ENCODE measurements around the gene BLOC1S5. TPM values are rescaled to one million over a fixed set of nuclear protein-coding genes. Genes with fewer than 3 reads are reported as not detected.

BLOC1S5 gene
- total and polyA plus RNA-seq, 2 of the 13 experiments (the other 11 are each of a cell fraction or from before 2014, with no cell fraction given): 10.5 to 41.5 TPM

DNA sequence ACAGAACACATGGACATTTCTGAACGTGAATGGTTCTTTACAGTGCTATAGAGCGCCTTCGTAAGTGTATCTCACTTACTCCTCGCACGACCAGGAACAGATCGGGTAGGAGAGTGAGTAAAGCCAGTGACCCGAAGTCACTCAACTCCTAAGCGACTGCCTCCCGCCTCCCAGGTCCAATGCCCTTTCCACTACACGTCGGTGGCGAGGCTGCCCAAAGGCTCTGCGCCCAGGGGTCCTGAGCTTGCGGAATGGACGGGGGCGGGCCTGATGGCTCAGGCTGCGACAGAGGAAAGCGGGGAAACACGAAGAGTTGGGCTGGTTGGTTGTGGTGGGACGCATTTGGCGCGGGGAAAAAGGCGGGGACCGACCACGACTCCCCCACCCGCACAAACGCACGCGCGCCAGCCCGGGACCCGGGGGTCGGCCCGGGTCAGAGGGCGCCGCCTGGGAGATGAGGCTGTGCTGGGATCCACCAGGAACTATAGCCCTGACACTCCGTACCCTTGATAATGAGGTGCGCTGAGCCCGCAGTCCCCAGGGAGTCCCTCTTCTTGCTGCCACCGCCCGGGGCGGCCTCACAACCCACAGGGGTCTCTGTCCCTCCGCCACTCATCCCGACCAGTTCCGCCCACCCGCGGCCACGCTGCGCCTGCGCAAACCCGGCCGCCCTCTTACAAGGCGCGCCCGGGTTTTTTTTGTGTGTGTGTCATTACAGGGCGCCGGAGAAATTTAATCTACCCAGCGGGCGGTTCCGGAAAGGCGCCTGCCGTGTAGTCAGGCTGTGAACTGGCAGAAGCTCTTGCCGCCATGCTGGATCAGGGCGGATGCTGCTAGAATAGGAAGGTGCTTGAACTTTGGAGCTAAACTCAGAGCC lies at the start of gene BLOC1S5 (continued):
- TF ChIP-seq, protein P1, sequence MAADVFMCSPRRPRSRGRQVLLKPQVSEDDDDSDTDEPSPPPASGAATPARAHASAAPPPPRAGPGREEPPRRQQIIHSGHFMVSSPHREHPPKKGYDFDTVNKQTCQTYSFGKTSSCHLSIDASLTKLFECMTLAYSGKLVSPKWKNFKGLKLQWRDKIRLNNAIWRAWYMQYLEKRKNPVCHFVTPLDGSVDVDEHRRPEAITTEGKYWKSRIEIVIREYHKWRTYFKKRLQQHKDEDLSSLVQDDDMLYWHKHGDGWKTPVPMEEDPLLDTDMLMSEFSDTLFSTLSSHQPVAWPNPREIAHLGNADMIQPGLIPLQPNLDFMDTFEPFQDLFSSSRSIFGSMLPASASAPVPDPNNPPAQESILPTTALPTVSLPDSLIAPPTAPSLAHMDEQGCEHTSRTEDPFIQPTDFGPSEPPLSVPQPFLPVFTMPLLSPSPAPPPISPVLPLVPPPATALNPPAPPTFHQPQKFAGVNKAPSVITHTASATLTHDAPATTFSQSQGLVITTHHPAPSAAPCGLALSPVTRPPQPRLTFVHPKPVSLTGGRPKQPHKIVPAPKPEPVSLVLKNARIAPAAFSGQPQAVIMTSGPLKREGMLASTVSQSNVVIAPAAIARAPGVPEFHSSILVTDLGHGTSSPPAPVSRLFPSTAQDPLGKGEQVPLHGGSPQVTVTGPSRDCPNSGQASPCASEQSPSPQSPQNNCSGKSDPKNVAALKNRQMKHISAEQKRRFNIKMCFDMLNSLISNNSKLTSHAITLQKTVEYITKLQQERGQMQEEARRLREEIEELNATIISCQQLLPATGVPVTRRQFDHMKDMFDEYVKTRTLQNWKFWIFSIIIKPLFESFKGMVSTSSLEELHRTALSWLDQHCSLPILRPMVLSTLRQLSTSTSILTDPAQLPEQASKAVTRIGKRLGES (CRISPR knock-in tag; IDR thresholded peaks at IDR 0.05; ENCODE audit: borderline replicate concordance): peak; percentile 2; the same call in 1 of the 2 replicates
- TF ChIP-seq RARG (CRISPR knock-in tag; IDR thresholded peaks at IDR 0.05; ENCODE audit: low read depth): no peak
- no peak; the same call in 1 of the 2 replicates for TF ChIP-seq NR2F2 (IDR thresholded peaks at IDR 0.05; ENCODE audit: borderline replicate concordance, low read depth)
- TF ChIP-seq, protein P2, sequence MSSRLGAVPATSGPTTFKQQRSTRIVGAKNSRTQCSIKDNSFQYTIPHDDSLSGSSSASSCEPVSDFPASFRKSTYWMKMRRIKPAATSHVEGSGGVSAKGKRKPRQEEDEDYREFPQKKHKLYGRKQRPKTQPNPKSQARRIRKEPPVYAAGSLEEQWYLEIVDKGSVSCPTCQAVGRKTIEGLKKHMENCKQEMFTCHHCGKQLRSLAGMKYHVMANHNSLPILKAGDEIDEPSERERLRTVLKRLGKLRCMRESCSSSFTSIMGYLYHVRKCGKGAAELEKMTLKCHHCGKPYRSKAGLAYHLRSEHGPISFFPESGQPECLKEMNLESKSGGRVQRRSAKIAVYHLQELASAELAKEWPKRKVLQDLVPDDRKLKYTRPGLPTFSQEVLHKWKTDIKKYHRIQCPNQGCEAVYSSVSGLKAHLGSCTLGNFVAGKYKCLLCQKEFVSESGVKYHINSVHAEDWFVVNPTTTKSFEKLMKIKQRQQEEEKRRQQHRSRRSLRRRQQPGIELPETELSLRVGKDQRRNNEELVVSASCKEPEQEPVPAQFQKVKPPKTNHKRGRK (CRISPR knock-in tag; IDR thresholded peaks at IDR 0.05): no peak
- peak; percentile 32; the same call in 1 of the 2 replicates for TF ChIP-seq ZMYM2 (CRISPR knock-in tag; IDR thresholded peaks at IDR 0.05)
- TF ChIP-seq, protein P3, sequence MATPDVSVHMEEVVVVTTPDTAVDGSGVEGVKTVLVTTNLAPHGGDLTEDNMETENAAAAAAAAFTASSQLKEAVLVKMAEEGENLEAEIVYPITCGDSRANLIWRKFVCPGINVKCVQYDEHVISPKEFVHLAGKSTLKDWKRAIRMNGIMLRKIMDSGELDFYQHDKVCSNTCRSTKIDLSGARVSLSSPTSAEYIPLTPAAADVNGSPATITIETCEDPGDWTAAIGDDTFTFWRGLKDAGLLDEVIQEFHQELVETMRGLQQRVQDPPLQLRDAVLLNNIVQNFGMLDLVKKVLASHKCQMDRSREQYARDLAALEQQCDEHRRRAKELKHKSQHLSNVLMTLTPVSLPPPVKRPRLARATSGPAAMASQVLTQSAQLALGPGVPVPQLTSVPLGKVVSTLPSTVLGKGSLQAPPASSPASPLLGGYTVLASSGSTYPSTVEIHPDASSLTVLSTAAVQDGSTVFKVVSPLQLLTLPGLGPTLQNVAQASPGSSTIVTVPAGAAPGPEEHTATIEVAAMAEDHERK (CRISPR knock-in tag; IDR thresholded peaks at IDR 0.05; ENCODE audit: low read depth): peak; percentile 58; the same call in 1 of the 2 replicates
- TF ChIP-seq, protein P4, sequence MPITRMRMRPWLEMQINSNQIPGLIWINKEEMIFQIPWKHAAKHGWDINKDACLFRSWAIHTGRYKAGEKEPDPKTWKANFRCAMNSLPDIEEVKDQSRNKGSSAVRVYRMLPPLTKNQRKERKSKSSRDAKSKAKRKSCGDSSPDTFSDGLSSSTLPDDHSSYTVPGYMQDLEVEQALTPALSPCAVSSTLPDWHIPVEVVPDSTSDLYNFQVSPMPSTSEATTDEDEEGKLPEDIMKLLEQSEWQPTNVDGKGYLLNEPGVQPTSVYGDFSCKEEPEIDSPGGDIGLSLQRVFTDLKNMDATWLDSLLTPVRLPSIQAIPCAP (CRISPR knock-in tag; IDR thresholded peaks at IDR 0.05; ENCODE audit: low read depth): no peak
- TF ChIP-seq, protein P5, sequence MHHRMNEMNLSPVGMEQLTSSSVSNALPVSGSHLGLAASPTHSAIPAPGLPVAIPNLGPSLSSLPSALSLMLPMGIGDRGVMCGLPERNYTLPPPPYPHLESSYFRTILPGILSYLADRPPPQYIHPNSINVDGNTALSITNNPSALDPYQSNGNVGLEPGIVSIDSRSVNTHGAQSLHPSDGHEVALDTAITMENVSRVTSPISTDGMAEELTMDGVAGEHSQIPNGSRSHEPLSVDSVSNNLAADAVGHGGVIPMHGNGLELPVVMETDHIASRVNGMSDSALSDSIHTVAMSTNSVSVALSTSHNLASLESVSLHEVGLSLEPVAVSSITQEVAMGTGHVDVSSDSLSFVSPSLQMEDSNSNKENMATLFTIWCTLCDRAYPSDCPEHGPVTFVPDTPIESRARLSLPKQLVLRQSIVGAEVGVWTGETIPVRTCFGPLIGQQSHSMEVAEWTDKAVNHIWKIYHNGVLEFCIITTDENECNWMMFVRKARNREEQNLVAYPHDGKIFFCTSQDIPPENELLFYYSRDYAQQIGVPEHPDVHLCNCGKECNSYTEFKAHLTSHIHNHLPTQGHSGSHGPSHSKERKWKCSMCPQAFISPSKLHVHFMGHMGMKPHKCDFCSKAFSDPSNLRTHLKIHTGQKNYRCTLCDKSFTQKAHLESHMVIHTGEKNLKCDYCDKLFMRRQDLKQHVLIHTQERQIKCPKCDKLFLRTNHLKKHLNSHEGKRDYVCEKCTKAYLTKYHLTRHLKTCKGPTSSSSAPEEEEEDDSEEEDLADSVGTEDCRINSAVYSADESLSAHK (CRISPR knock-in tag; IDR thresholded peaks at IDR 0.05; ENCODE audit: borderline replicate concordance): no peak
- no peak; the same call in 1 of the 2 replicates for TF ChIP-seq RBAK (CRISPR knock-in tag; IDR thresholded peaks at IDR 0.05)
- peak; percentile 98 for TF ChIP-seq NRL (CRISPR knock-in tag; IDR thresholded peaks at IDR 0.05; ENCODE audit: borderline replicate concordance)
- no peak for TF ChIP-seq ZNF616 (CRISPR knock-in tag; IDR thresholded peaks at IDR 0.05; ENCODE audit: low read depth)
- TF ChIP-seq ZNF614 (CRISPR knock-in tag; IDR thresholded peaks at IDR 0.05; ENCODE audit: borderline replicate concordance): peak; percentile 93
- TF ChIP-seq, protein P6, sequence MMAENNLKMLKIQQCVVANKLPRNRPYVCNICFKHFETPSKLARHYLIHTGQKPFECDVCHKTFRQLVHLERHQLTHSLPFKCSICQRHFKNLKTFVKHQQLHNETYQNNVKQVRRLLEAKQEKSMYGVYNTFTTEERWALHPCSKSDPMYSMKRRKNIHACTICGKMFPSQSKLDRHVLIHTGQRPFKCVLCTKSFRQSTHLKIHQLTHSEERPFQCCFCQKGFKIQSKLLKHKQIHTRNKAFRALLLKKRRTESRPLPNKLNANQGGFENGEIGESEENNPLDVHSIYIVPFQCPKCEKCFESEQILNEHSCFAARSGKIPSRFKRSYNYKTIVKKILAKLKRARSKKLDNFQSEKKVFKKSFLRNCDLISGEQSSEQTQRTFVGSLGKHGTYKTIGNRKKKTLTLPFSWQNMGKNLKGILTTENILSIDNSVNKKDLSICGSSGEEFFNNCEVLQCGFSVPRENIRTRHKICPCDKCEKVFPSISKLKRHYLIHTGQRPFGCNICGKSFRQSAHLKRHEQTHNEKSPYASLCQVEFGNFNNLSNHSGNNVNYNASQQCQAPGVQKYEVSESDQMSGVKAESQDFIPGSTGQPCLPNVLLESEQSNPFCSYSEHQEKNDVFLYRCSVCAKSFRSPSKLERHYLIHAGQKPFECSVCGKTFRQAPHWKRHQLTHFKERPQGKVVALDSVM (CRISPR knock-in tag; IDR thresholded peaks at IDR 0.05): peak; percentile 49; the same call in 1 of the 2 replicates
- TF ChIP-seq ZNF234 (CRISPR knock-in tag; conservative IDR thresholded peaks at IDR 0.05): peak; percentile 53; the same call in 1 of the 2 replicates
- no peak; the same call in 1 of the 2 replicates for TF ChIP-seq SALL2 (CRISPR knock-in tag; IDR thresholded peaks at IDR 0.05)
